Measurements from ENCODE around the gene PLCB1.

- no peak for TF ChIP-seq CTCF (IDR thresholded peaks at IDR 0.05; ENCODE audit: low read depth, low read length, poor library complexity, severe bottlenecking)
- TF ChIP-seq EZH2phosphoT487 (IDR thresholded peaks at IDR 0.05; ENCODE audit: borderline replicate concordance, low read length): no peak
Measured at GRCh38 chr20:8414586-8415274, 282.7 kb downstream of the PLCB1 start.
